Activated CD4-positive, alpha-beta T cell treated with anti-CD3 and anti-CD28 coated beads, Interleukin-10, Interleukin-2, amounts not matched to agents 100 ng/mL and 50 ng/mL, durations not matched to agents 16 hours and 8 hours (primary cell): ENCODE measurements around the gene N4BP2.
A peak's percentile ranks its signal among the peaks of the same experiment; 100 is the strongest.

Source experiments
- DNase-seq: peaks from one replicate; pipeline ENCODE4 v3.0.0-alpha.2; 2020

The N4BP2 gene

GRCh38 chr4:40194602-40195161 lies 138.0 kb downstream of the N4BP2 start:
- peak; percentile 77 for DNase-seq

- DNase-seq: no peak
Measured at GRCh38 chr4:40195182-40196177, 138.8 kb downstream of the N4BP2 start.

- no peak for DNase-seq
Measured at GRCh38 chr4:40196272-40196671, 139.6 kb downstream of the N4BP2 start.

- DNase-seq: peak; percentile 88
Measured at GRCh38 chr4:40196724-40197281, 140.2 kb downstream of the N4BP2 start, which contains the start of gene RHOH. Gene RHOH, plus strand, starts transcription at chr4:40197031. Its CDS starts 46,356 bp downstream, at chr4:40243387.

GRCh38 chr4:40197879-40198689 lies 141.4 kb downstream of the N4BP2 start:
- DNase-seq: peak; percentile 71

- DNase-seq: peak; percentile 61
Measured at GRCh38 chr4:40199179-40199670, 142.6 kb downstream of the N4BP2 start.

DNA sequence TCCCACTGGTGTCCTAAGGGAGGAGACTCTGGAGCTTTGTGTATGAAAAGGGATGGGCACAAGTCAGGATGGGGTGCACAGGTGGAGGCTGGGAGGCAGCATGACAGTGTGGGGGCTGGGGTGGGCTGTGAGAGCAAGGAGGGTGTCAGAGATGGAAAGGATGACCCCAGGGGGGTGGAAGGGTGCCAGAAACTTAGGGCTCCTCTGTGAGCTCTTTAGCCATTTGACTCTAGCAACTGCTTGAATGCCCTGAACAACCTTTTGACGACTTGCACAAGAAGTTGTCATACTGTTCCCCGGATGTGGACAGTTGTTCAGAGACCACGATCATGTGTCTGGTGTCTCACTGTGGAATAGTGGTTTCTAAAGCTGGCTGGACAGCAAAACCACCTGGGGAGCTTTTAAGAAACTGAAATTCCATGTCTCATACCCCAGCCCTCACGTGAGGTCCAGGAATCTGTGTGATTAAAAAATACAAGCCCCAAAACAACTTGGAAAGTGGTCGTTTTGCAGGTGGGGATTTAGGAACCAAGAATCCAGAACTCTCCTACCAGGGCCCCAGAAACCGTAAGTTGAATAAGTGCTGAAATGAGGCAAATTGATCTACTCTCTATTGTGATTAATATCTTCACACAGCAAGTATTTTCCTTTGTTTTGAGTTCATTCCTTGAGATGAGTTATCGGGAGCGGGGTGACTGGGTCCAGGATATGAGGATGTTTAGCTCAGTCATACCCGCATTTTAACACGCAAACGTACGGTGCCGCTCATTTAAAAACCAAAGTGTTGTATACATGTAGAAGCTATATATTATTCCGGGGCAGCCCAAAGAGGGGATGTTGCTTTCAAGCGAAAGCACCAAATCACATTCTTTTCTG lies 143.6 kb downstream of the N4BP2 start:
- DNase-seq: peak; percentile 95

- peak; percentile 88 for DNase-seq
Measured at GRCh38 chr4:40200875-40201801, 144.5 kb downstream of the N4BP2 start.

DNA sequence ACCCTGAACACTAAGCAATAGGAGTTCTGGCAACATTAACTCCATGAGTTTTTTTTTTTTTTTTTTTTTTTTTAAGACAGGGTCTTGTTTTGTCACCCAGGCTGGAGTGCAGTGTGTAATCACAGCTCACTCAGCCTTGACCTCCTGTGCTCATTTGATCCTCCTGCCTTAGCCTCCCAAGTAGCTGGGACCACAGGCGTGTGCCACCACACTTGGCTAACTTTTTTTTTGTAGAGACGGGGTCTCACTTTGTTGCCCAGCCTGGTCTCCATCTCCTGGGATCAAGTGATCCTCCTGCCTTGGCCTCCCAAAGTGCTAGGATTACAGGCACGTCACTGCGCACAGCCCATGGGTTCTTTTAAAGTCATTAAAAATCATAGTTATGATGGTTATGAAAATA lies 145.2 kb downstream of the N4BP2 start:
- no peak for DNase-seq

GRCh38 chr4:40202474-40202873 lies 145.8 kb downstream of the N4BP2 start:
- DNase-seq: peak; percentile 50

DNA sequence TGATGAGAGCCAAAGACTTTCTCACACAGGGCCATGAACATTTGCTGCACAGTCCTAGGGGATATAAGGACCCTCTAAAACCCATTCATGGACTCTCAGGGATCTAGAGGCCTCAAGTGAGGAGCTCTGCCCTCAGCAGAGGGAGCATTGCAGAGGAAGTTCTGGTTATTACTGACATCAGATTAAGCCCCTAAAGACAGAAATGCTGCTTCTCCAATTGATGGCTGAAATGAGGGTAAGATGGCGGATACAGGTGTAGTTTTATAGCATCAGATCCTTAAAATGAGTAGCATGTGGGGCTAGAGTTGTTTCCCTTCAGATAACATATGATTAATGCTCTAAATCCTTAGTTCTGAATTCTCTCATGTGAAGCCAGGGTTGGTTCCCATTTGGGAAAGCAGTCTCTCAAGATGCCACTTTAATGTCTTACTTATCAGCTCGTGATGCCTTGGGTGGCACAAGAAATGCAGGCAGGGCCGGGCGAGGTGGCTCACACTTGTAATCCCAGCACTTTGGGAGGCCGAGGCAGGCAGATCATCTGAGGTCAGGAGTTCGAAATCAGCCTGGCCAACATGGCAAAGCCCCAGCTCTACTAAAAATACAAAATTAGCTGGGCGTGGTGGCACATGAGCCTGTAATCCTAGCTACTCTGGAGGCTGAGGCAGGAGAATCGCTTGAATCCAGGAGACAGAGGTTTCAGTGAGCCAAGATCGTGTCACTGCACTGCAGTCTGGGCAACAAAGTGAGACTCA lies 148.0 kb downstream of the N4BP2 start:
- DNase-seq: no peak

DNA sequence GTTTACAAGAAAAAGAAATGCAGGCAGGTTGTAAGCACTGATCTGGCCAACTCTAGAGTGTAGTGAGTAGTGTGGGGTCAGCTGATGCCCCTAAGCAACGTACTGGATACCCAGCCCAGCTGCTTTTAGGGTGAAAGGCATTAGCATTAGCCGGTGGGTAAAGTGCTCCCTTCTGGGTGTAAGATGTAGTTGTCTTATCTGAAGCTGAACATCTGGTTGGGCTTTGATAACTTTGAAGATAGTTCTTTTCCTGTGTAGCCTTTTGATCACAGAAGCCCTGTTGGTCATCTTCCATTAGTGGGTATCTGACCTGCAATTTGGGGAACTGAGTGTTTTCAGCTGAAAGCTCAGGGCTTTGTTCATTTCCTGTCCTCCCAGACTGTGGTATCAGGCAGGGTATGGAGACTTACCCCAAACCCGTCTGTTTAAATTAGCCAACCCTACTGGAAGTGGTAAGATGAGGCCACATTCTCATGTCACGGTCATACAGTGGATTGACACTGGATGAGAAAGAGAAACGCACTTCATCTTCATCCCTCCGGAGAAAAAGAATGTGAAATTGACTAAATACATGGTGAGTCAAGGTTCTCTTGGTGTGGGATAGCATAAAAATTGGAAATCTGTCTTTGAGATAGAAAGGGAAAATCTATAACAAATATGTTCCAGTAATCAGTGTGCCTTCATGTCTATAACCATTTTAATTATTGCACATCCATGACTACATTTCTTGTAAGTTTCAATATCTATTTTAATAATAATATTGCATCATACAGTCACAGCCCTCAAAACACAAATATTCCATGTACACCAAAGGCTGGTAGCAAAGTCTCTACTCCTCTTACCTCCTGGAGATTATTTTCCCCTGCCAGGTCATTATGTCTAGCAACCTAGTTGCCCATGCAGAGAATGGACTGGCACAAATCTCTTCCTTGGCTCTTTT lies 148.9 kb downstream of the N4BP2 start:
- DNase-seq: peak; percentile 84

GRCh38 chr4:40206426-40206825 lies 149.8 kb downstream of the N4BP2 start:
- DNase-seq: no peak
